GM19099 (cell line): ENCODE data around the gene ALDOB.

Source experiments
- POLR2A ChIP-seq: IDR thresholded peaks from 3 replicates; pipeline ENCODE4 v1.6.1; 2011; ENCODE audit warnings: low read depth; ENCODE audit not compliant: insufficient read length; ENCODE audit errors: extremely low read depth

ALDOB gene

DNA sequence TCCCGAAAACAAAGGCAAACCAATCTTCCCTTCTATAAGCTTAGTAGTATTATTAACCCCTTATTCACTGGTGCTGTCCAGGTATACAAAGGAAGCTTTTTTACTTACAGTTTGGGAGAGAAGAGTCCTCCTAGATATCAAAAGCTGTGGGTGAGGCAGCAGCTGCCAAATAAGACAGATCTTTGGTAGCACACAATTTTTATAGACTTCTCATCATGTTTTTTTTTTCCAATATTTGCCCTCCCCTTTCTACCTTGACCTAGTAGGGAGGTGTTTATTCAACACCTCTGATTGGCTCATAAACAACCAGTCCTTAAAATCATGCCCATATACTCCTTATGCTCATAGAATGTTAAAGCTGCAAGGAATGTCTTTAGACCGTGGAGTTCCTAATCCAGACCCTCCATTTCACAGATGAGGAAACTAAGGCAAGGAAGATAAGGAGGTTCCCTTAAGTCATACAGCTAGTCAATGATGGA is at the start of gene ALDOB:
TSS of gene ALDOB (minus strand) at position 174 of the 479 bp plus-strand sequence. CDS start 4,887 bp downstream, outside the sequence.
- no peak for TF ChIP-seq POLR2A

DNA sequence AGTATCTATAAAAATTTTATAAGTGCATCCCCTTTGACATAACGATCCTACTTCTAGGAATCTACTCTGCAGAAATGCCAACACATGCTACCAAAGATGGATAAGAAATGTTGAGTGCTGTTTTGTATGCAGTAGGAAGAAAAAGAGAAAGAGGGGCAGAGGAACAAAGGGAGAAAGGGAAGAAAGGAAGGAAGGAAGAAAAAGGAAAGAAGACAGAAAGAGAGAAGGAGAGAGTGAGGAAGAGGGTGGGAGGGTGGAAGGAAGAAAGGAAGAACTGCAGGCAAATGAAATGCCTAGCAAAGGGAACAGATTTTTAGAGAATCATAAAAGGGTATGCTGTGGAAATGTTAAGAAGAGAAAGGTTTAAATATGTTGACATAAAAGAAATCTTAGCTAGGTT is 48.5 kb upstream of the ALDOB start:
- no peak for TF ChIP-seq POLR2A

DNA sequence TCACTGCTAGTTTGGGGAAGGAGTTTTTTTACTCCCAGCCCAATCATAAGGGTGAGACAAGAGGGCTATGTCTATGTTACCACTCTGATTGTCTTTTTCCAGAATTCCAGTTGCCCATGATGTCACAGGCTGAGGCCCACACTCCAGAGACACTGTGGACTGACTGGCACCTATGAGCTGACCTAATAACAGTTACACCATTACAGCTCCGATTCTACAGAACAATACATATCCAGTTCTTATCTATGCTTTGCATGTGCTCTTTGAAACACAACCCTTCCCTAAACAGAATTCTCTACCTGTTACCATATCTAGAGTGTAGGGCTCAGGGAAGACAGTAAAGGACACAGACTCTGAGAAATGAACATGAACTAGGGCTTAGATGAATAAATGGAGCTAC is 45.7 kb upstream of the ALDOB start:
- no peak for TF ChIP-seq POLR2A

DNA sequence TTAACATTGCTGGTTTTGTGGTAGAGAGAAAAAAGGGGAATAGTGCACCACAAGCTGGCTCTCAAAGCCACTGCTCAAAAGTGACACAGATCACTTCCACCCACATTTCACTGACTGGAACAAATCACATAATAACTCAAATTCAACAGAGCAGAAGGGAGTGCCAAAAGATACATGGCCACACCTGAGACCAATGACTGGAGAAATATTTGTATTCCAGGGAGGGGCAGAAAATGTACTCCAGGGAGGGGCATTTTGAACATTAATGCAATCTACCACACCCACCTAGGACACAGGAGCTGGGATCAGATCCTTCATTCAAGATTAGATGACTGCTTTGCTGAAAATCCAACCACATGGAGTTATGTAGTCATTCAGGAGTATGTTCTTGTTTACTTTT is 44.8 kb upstream of the ALDOB start:
- TF ChIP-seq POLR2A, result no peak

DNA sequence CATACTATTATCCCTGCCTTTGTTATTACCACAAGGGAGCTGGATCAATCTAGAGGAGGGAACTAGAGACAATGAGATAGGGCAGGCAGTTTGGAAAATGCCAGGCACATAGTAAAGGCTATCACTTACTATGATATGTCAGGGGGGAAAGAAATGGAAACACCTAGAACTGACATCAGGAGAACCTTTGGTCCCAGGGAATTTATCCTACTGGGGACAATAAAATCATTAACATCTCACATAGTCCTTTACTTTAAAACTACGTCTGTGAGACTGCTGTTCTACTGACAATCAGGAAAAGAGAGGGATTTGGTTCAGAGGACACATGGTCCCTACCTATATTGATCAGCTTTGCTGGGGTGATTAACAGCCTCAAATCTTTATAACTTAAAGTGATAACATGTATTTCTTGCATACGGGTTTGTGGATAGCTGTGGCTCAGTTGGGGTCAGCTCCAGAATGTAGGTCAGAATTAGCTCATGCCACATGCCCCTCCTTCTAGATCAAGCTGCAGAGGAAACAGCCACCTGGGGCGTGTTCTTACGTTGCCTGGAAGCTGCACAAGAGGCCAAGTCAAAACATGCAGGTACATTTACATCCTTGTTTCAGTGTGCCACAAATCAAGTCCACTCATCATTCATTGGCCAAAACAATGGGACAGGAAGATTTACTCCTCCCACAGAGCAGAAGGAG is 43.9 kb upstream of the ALDOB start:
- no peak for TF ChIP-seq POLR2A

DNA sequence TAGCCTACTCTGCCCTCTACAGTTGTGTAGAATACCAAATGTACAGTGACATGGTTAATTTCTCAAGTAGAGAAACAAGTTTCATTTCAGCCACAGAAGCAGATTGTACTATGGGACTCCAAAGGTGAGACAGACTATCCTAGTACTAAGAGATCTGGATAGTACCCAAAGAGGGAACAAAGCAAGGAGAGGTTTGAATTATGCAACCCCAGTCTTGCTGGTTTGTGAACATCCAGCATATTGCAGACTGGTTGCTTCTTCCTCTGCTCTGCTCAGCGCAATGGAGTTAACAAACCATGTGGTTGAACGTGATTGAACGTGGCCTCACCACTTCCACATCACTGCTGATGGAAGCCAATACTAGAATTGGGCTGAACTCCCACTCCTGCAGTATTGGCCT is 43.3 kb upstream of the ALDOB start:
- no peak for TF ChIP-seq POLR2A

DNA sequence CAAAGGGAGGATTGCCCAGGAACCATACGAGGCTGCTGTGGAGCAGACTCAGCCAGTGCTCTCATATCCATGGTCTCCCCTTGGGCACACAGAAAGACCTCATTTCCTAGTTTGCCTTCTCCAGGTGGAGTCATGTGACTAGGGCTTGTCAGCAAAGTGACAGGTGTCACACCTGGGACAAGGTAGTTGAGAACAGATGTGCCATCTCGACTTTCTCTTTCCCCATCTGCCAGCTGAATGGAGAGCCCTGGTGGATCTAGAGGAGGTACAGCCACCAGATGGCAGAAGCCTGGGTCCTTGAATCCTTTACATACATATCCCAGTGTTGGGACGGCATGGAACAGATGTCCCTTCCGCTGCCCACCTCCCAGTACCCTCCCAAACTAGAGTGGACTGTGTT is 42.9 kb upstream of the ALDOB start:
- TF ChIP-seq POLR2A, result no peak

DNA sequence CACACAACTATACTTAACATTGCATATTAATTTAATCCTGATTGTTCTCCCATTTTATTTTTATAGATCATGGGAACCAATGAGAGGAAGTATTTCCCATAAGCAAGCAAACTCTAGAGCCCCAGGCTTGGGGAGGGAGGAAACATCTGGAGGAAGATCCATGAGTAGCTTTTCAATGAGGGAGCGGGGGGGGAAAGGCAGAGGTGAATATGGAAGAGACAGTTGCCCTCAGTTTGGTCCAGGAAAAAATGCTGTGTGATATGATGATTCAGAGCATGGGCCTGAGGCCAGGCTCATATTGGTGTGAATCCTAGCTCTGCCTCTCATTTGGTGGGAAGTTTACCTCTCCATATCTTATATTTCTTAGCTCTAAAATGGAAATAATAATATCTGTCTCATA is 42.2 kb upstream of the ALDOB start:
- no peak for TF ChIP-seq POLR2A

DNA sequence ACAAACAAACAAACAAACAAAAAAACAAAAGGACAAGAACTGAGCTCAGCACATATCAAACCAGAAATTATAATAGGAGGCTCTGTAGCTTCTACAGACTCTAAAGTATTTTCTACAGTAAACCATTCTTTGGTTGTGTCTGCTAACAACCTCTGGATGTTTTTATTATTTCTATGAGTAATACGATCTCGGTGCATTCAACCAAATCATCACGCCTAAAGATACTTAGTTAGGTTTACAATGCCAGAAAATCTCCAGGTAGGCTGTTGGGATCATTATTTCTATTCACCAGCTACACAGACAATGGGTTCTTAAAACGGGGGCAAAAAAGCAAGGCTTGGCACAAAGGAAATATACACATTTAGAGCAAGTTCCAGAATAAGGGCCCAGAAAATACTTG is 41.6 kb upstream of the ALDOB start:
- no peak for TF ChIP-seq POLR2A

DNA sequence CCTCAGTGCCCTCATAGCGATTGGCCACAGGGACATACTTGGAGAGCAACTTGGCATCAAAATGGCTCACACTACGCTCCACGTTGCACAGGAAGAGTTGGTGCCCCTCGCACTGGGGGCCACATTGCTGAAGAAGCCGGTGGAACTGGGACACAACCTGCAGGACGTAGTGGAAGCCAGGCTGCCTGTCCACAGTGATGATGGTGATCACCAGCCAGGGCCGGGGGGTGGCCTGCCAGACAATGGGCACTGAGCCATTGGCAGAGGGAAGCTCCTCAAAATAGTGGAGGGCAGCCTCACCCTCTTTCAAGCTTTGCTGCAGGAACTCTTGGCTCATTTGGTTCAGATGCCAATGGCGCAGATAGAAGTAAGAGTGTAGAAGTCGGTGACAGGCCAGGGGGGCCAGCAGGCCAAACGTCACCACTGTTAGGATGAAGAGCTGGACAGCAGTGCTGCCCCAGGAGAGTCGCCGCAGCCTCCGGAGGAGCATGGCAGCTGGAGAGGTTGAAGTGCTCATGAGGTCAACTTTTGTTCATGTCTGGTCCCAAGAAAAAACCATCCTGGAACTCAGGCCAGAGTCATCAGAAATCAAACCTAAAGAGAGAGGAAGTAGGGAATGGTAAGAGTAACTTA is 41.1 kb upstream of the ALDOB start:
- no peak for TF ChIP-seq POLR2A

DNA sequence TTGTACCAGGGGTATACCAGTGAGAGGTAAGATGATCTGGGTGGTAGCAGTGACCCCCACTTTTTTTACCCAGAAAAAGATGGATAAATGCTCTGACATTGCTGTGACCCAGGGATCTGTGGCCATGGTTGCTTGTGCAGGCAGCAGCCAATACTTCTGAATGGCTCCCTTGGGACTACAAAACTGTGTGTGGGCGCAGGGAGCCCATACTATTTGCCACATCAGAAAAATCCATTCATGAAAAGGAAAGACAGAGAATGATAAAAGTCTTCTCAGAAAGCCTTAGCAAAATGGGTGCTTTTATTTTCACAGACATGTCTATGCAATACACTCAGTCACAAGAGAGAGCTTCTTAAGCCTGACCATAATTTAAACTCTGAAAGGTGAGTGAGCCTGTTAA is 37.3 kb upstream of the ALDOB start:
- TF ChIP-seq POLR2A, result no peak

DNA sequence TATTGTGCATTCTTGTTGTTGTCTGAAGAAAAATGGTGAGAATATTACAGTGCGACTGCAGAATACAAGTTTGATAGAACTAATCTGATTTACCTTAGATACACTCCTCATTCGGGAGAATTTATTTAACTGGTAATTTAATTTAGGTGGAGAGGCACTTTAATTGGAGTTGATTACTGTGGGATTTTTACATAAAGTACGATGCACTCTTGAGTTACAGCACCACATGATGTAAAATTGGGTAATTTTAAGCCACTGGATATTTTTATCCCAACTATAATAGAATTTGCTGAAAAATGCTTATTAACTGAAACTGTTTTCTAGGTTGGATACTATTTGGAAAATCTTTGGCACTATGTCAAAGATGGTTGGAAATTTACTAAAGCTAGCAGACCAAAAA is 35.4 kb upstream of the ALDOB start:
- no peak for TF ChIP-seq POLR2A

DNA sequence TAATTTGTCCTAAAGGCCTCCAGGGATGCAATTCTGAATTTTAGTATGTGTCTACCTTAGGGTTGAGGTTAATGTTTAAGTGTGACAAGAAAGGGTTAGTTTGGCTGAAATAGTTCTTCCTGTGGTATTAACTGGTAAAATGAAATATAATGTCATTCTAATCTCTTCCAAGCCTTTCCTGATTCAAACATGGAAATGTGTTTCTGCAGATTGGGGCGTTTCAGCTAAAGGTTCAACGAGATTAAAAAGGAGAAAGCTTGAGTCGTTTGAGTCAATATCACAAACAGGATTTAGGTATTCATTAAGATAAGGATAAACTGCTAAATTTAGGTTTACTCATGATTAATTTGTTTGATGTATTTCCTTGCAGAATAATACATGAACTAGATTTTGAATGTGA is 34.4 kb upstream of the ALDOB start:
- no peak for TF ChIP-seq POLR2A

DNA sequence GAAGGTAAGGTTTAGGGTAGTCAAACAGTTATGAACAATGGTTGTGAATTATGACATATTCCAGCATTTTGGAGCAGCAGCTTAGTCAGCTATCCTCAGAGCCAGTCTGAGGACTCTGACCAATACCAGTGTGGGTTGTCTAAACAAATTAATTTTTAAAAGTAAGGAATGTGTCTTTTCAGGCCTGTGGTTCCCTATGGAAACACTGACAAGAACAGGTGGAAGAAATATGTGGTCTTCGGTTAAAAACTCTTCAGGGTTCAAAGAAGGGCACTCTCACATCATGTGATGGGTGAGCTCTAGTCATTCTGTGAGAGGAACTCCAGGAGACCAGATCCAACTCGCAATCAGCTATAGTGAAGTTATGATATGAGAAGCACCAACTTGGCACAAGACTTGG is 33.5 kb upstream of the ALDOB start:
- no peak for TF ChIP-seq POLR2A

DNA sequence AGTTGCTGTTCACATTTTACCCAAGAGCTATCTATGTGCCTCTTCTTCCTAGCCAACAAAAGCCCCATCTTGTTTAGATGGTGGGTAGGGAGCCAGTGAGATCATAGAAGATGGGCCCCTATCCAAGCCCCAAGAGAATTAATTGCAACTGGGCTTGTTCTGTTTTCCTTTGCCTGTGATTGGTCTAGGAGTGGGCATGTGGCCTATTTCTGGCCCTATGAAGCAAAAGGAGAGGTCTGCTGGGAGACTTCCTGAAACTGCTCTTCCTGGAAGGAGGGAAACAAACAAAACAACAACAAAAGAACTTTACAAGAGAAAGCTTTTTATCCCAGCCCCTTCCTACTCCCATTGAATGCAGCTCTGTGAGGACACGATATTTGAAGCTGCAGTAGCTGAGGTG is 32.5 kb upstream of the ALDOB start:
- TF ChIP-seq POLR2A, result no peak

DNA sequence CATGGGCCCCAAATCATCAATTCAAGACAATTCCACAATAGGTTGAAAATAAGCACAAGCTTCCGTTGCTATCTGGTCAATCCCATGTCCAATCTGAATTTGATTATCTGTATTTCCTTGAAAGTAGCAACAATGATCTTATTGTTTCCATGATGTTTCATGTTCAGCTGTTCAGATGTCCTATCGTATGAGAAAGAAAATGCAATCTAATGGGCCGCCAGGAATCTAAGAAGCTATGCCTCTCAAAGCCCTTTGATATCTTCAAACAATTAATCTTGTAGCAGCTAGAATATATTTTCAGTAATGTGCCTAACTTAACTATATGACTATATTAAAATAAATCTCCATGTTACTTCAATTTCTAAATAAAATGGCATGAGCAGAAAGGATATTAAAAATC is 32.1 kb upstream of the ALDOB start:
- no peak for TF ChIP-seq POLR2A

DNA sequence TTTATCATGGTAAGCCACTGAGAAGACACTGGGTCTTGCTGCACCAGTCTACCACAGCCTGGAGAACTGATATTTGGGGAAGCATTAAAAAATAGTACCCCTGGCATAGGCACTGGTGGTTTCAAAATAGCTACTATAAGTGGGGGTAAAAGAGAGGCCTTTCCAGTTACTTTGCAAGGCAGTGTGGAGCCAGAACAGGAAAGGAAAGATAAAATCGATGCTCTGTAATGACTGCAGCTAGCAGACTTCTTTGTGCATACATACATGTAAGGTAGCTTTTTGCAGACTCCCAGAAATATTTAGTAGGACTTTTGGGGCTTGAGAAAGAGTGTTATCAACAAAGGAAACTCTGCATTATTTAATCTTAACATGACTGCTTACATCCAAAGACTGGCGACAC is 31.3 kb upstream of the ALDOB start:
- no peak for TF ChIP-seq POLR2A

DNA sequence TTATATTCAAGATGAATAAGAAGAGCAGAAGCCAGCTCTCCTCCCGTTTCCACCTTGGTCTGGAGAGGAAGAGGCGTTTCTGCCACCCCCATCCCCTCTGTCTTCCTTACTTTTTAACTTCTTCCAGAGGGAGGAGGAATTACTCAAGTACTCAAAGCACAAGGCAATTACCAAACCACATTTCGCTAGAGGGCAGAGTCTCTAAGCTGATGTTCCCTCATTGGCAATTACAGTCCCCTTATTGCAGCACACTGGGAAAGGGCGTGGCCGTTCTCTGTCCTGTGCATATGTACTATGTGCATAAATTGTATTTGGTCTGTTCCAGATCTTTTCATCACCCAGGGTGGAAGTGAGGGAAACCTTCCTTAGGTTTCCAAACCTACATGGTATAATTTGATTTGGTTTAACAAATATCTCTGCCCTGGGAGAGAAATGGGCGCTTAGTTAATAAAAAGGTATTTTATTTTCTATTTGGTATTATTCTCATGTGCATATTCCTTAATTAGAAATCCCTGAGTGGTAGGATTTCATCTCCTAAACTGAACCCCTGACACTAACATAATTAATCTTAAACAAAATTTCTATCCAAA is 29.8 kb upstream of the ALDOB start:
- TF ChIP-seq POLR2A, result no peak
